OCI-LY1 (cell line): ENCODE data around the gene DNTT.

Source experiments
- H2AFZ ChIP-seq: fragments of 200-600 bp; sonication (generic), shearing (Covaris generic); 2 replicates; pipeline ENCODE4 v1.6.0; 2014; ENCODE audit warnings: antibody characterized with exemption, mild to moderate bottlenecking, low read length
- H3F3A ChIP-seq: fragments of 200-600 bp; sonication (generic), shearing (Covaris generic); 2 replicates; pipeline ENCODE4 v1.6.0; 2014; ENCODE audit warnings: mild to moderate bottlenecking, antibody characterized with exemption, low read length, moderate library complexity; ENCODE audit not compliant: insufficient read depth
- H3K27ac ChIP-seq: fragments of 200-600 bp; sonication (generic); 2 replicates; pipeline ENCODE4 v1.5.1; 2014; ENCODE audit warnings: low read length, mixed run types, mild to moderate bottlenecking, low read depth; ENCODE audit not compliant: poor library complexity, severe bottlenecking
- H3K27me3 ChIP-seq: fragments of 200-600 bp; sonication (generic); 2 replicates; pipeline ENCODE4 v1.6.0; 2014; ENCODE audit warnings: antibody characterized with exemption, mild to moderate bottlenecking, low read length, moderate library complexity; ENCODE audit not compliant: insufficient read depth
- H3K36me3 ChIP-seq: fragments of 200-600 bp; sonication (generic); 2 replicates; pipeline ENCODE4 v1.6.1; 2014; ENCODE audit warnings: mild to moderate bottlenecking, antibody characterized with exemption, low read length, moderate library complexity, mixed read lengths; ENCODE audit not compliant: insufficient read depth
- H3K4me1 ChIP-seq: fragments of 200-600 bp; sonication (generic); 2 replicates; pipeline ENCODE4 v1.5.1; 2014; ENCODE audit warnings: mild to moderate bottlenecking, low read length, moderate library complexity; ENCODE audit not compliant: insufficient read depth, severe bottlenecking
- H3K4me2 ChIP-seq: fragments of 200-600 bp; sonication (generic), shearing (Covaris generic); 2 replicates; pipeline ENCODE4 v1.6.1; 2014; ENCODE audit warnings: low read length
- H3K4me3 ChIP-seq: fragments of 200-600 bp; sonication (generic); 2 replicates; pipeline ENCODE4 v1.5.1; 2014; ENCODE audit warnings: low read length, low read depth, mild to moderate bottlenecking, mixed read lengths; ENCODE audit not compliant: poor library complexity, severe bottlenecking
- H3K79me2 ChIP-seq: fragments of 200-600 bp; shearing (Covaris generic); 2 replicates; pipeline ENCODE4 v1.6.1; 2016; ENCODE audit warnings: mixed run types, low read length, mixed read lengths; ENCODE audit not compliant: insufficient read depth
- H3K9ac ChIP-seq: fragments of 200-600 bp; sonication (generic), shearing (Covaris generic); 2 replicates; pipeline ENCODE4 v1.6.1; 2014; ENCODE audit warnings: mild to moderate bottlenecking, low read length, mixed read lengths
- H3K9me2 ChIP-seq: fragments of 200-600 bp; sonication (generic), shearing (Covaris generic); 2 replicates; pipeline ENCODE4 v1.6.1; 2014; ENCODE audit warnings: low read depth, mild to moderate bottlenecking, low read length, mixed read lengths
- H3K9me3 ChIP-seq: fragments of 200-600 bp; shearing (Covaris generic); 2 replicates; pipeline ENCODE4 v1.6.1; 2014; ENCODE audit warnings: low read length, mixed read lengths
- H4K20me1 ChIP-seq: fragments of 200-600 bp; sonication (generic), shearing (Covaris generic); 2 replicates; pipeline ENCODE4 v1.6.0; 2016; ENCODE audit warnings: mild to moderate bottlenecking, low read length; ENCODE audit not compliant: insufficient read depth
- EZH2 ChIP-seq: fragments of 200-600 bp; sonication (generic), shearing (Covaris generic); IDR thresholded peaks from 2 replicates; pipeline ENCODE4 v1.8.0; 2017; ENCODE audit warnings: borderline replicate concordance, mixed run types, mild to moderate bottlenecking, antibody characterized with exemption, low read length, moderate library complexity, mixed read lengths
- TF ChIP-seq, protein P1 (sequence below): fragments of 200-600 bp; sonication (generic), shearing (Covaris generic); IDR thresholded peaks from 2 replicates; pipeline ENCODE4 v1.5.1; 2017; ENCODE audit warnings: mild to moderate bottlenecking, antibody characterized with exemption, low read length, moderate library complexity, mixed read lengths

The DNTT gene

DNA sequence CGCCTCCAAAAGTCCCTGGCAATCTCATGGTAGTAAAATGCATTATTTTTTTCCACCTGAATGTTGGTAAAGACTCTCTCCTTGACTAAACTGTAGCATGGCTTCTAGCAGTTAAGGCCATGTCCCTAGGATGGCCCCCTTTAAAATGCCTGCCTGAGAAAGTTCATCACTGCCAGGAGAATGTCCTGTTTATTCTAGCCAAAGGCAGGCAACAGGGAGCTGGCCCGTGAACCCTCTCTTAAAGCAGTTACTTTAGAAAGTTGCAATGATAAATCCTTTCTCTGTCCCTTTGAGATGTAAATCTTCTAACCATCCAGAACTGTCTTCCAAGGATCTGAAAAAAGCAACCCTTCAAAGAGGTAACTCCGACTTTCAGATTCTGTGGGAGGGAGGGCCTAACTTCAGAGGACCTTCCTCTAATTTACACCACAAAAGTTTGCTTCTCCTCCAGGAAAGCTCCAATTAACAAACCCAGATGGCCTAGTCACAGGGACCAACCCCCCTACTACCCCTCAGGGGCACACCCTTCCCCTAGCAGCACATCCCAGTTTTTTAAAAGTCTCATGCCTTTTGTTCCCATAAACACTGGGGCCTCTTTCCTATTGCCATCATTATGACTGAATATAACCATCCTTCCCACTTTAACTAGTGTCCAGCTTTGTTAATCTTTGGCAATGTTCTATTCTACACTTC lies 5.5 kb downstream of the DNTT start:
- H3K9me3 ChIP-seq, result no peaks in the 10 kb centered on the region

DNA sequence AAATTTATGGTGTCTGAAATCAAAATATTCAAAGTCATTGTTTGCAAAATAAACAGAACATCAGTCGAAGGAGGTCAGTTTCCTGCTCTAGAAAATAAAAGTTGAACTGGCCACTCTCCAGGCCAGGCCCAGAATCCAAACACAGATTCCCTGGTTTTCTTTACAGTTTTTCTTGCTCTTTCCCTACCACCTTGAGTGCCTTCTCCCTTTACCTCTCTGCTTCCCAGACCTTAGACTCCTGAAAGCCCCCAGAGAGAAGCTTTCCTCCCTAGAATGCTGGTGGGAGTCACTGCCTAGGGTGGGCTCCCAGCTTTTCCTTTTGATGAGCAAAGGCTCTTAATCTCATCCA lies 6.1 kb downstream of the DNTT start:
- H3K79me2 ChIP-seq, result no peaks in the 10 kb centered on the region
- H3K9me2 ChIP-seq, result no peaks in the 10 kb centered on the region
- H2AFZ ChIP-seq, result no peak overlapping the region
- H3K9ac ChIP-seq, result no peak overlapping the region
- H3F3A ChIP-seq, result no peaks in the 10 kb centered on the region
- TF ChIP-seq, protein P1, sequence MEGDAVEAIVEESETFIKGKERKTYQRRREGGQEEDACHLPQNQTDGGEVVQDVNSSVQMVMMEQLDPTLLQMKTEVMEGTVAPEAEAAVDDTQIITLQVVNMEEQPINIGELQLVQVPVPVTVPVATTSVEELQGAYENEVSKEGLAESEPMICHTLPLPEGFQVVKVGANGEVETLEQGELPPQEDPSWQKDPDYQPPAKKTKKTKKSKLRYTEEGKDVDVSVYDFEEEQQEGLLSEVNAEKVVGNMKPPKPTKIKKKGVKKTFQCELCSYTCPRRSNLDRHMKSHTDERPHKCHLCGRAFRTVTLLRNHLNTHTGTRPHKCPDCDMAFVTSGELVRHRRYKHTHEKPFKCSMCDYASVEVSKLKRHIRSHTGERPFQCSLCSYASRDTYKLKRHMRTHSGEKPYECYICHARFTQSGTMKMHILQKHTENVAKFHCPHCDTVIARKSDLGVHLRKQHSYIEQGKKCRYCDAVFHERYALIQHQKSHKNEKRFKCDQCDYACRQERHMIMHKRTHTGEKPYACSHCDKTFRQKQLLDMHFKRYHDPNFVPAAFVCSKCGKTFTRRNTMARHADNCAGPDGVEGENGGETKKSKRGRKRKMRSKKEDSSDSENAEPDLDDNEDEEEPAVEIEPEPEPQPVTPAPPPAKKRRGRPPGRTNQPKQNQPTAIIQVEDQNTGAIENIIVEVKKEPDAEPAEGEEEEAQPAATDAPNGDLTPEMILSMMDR, result no peak
- TF ChIP-seq EZH2, result no peak
- H3K27me3 ChIP-seq, result no peaks in the 10 kb centered on the region
- no peak overlapping the region for H3K4me2 ChIP-seq
- no peaks in the 10 kb centered on the region for H3K36me3 ChIP-seq
- no peaks in the 10 kb centered on the region for H4K20me1 ChIP-seq
- H3K27ac ChIP-seq, result peak overlapping the region; percentile 51
- no peak overlapping the region for H3K4me3 ChIP-seq
- no peaks in the 10 kb centered on the region for H3K9me3 ChIP-seq
- peaks cover 74% of the 10 kb centered on the region for H3K4me1 ChIP-seq

More for the DNA sequence above, 5.5 kb downstream of the DNTT start:
- Histone ChIP-seq H3K79me2 (no peaks in the 10 kb centered on the region), H3K27ac (peak overlapping the region; percentile 51), H3K9ac (no peak overlapping the region), H3F3A (no peaks in the 10 kb centered on the region), H2AFZ (no peak overlapping the region), H4K20me1 (no peaks in the 10 kb centered on the region), H3K36me3 (no peaks in the 10 kb centered on the region), H3K9me2 (no peaks in the 10 kb centered on the region), H3K4me2 (no peak overlapping the region), H3K4me1 (peaks cover 79% of the 10 kb centered on the region), H3K4me3 (no peak overlapping the region), H3K27me3 (no peaks in the 10 kb centered on the region)
- no peak for TF ChIP-seq EZH2
- TF ChIP-seq, protein P1, result no peak

DNA sequence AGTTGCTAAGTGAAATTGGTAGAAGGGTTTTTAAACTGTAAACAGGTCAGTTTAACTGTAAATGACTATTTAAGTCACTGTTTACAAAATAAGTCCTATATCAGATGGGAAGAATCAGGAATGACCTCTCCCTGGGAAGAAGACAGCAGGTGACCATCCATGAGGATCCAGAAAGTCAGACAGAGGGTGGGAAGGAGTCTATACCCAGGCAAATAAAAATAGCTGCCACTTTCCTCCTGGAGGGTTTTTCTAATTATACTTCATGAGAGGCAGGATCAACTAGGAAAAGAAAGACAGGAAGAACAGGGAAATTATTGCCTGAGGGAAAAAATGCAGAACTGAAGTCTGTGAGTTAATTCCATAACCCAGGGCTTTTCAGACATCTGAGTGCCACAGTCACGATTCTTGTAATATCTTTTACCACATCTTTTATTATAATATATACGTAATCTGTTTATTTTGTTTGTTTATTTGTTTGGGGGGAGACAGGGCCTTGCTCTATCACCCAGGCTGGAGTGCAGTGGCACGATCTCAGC lies 7.0 kb downstream of the DNTT start:
- Histone ChIP-seq H3K79me2 (no peaks in the 10 kb centered on the region), H3F3A (no peaks in the 10 kb centered on the region), H3K27me3 (no peaks in the 10 kb centered on the region), H3K27ac (no peak overlapping the region), H3K9ac (no peak overlapping the region), H2AFZ (no peak overlapping the region), H3K9me2 (no peaks in the 10 kb centered on the region), H3K4me1 (peaks cover 64% of the 10 kb centered on the region), H3K36me3 (no peaks in the 10 kb centered on the region), H3K9me3 (no peaks in the 10 kb centered on the region), H3K4me2 (no peak overlapping the region), H3K4me3 (no peak overlapping the region), H4K20me1 (no peaks in the 10 kb centered on the region)
- no peak for TF ChIP-seq EZH2
- TF ChIP-seq, protein P1, result no peak
